Neural progenitor cell (in vitro differentiated cells): ENCODE results near the gene LY6G5C.

Experiments
- EZH2phosphoT487 ChIP-seq: fragments of 200-600 bp; sonication (generic); IDR thresholded peaks from 2 replicates; pipeline ENCODE4 v1.6.1; 2017; ENCODE audit warnings: antibody characterized with exemption
- TF ChIP-seq, protein P1 (sequence below): fragments of 200-600 bp; sonication (generic); IDR thresholded peaks from 2 replicates; pipeline ENCODE4 v1.5.1; 2017; ENCODE audit warnings: antibody characterized with exemption, mild to moderate bottlenecking

DNA sequence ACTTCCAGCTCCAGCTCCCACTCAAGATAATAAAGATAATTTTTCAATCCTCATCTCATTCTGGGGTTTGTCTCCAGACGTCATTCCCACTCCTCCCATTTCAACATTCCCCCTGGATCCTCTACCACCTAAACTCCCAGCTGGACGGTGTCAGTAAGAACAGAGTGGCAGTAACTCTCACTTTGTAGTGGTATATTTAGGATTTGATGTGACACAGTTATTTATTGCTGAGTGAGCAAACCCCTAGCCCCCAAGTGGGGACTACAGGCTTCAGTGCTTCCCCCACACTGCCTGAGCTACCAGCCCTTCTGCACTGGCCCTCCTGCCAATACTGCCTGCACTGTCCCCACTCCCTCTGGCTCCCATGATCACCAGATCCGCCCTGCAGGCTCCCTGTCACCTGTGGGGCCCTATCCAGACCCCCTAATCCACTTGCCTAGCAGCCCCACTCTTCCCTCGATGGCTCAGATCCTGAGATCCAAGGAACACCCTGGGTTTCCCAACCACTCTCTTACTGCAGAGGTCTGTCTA is 22.6 kb downstream of the LY6G5C start:
- TF ChIP-seq EZH2phosphoT487: no peak
- TF ChIP-seq, protein P1, sequence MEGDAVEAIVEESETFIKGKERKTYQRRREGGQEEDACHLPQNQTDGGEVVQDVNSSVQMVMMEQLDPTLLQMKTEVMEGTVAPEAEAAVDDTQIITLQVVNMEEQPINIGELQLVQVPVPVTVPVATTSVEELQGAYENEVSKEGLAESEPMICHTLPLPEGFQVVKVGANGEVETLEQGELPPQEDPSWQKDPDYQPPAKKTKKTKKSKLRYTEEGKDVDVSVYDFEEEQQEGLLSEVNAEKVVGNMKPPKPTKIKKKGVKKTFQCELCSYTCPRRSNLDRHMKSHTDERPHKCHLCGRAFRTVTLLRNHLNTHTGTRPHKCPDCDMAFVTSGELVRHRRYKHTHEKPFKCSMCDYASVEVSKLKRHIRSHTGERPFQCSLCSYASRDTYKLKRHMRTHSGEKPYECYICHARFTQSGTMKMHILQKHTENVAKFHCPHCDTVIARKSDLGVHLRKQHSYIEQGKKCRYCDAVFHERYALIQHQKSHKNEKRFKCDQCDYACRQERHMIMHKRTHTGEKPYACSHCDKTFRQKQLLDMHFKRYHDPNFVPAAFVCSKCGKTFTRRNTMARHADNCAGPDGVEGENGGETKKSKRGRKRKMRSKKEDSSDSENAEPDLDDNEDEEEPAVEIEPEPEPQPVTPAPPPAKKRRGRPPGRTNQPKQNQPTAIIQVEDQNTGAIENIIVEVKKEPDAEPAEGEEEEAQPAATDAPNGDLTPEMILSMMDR: no peak
